Left forelimb (tissue), 1 donor: ENCODE measurements around the gene GREM1.

Experiments
- DNase-seq: peaks from one replicate; pipeline ENCODE4 v3.0.0-alpha.2; 2018; ENCODE audit warnings: low spot score

Gene GREM1

DNA sequence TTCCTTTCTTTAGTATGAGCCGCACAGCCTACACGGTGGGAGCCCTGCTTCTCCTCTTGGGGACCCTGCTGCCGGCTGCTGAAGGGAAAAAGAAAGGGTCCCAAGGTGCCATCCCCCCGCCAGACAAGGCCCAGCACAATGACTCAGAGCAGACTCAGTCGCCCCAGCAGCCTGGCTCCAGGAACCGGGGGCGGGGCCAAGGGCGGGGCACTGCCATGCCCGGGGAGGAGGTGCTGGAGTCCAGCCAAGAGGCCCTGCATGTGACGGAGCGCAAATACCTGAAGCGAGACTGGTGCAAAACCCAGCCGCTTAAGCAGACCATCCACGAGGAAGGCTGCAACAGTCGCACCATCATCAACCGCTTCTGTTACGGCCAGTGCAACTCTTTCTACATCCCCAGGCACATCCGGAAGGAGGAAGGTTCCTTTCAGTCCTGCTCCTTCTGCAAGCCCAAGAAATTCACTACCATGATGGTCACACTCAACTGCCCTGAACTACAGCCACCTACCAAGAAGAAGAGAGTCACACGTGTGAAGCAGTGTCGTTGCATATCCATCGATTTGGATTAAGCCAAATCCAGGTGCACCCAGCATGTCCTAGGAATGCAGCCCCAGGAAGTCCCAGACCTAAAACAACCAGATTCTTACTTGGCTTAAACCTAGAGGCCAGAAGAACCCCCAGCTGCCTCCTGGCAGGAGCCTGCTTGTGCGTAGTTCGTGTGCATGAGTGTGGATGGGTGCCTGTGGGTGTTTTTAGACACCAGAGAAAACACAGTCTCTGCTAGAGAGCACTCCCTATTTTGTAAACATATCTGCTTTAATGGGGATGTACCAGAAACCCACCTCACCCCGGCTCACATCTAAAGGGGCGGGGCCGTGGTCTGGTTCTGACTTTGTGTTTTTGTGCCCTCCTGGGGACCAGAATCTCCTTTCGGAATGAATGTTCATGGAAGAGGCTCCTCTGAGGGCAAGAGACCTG, 13.2 kb downstream of the GREM1 start:
- no peak for DNase-seq

- DNase-seq: no peak
These were observed 14.9 kb downstream of the GREM1 start for GRCh38 chr15:32732574-32733157.

GRCh38 chr15:32733281-32733680, 15.5 kb downstream of the GREM1 start:
- no peak for DNase-seq

DNA sequence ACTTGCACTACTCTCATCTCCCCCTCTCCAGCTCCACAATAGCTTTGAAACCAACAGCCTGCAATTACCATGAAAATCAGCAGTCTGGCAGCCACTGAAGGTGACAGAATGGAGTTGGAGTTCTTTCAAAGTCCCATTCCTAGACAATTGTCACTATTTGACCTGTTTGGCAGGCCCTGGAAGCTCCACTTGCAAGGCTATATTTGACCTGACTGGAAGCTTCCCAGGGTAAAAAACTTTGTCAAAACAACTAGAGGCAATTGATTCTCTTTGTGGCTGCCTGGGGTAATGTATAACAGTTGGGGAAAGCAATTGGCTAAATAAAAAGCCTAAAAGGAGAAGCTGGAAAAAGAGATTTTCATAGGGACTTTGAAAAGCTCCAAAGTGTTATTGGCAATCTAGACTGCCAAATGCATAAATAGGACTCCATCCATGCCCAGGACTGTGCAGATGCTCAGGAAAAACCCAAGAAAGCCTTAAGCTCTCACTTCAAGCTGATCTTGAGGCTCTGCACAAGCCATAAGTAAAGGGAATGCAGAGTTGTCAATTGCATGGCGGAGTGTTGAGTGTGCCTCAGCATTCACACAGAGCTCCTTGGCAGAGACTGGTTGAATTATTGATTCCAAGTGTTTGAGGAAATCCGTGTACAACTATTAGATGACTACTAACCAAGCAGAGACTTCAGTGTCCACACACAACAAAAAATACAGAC, 18.3 kb downstream of the GREM1 start:
- no peak for DNase-seq

- no peak for DNase-seq
These were observed 18.9 kb downstream of the GREM1 start for GRCh38 chr15:32736701-32737061.

DNA sequence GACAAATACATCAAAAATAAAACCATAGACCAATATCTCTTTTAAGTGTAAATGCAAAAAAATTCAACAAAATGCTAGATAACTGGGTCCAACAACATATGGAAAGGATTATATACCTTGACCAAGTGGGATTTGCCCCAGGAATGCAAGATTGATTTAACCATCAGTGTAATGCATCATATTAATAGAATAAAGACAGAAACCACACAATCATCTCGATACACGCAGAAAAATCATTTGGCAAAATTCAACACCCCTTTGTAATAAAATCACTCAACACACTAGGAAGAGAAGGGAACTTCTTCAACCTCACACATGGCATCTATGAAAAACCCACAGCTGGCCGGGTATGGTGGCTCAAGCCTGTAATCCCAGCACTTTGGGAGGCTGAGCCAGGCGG, 19.5 kb downstream of the GREM1 start:
- DNase-seq: no peak

- no peak for DNase-seq
These were observed 20.9 kb downstream of the GREM1 start for GRCh38 chr15:32738666-32739065.

DNA sequence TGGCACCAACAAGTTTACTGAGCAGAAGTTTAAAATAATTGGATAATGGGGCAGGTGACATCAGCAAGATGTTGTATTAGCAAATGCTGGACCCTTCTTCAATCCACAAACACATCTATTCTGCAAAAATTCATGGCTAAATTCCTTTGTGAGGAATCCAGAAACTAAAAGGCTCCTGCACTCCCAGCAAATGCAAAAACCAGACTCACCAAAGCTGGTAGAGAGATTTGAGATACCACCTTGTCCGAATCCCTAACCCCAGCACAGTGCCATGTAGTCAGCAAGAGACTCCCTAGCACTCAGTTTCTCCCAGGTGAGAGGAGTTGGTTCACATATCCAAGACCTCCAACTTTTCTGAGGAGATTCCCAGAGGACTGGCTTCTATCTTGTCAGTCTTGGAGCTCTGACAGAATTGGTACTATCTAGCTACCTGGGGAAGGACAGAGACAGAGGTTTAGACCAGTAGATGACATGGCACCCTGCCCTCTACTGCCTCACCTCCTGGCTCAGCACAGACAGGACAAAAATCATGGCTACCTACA, 21.8 kb downstream of the GREM1 start:
- DNase-seq: no peak

GRCh38 chr15:32743411-32744140, 25.8 kb downstream of the GREM1 start:
- no peak for DNase-seq

GRCh38 chr15:32746116-32746857, 28.5 kb downstream of the GREM1 start:
- no peak for DNase-seq

- DNase-seq: no peak
These were observed 30.1 kb downstream of the GREM1 start for GRCh38 chr15:32747921-32748342.

GRCh38 chr15:32750979-32751378, 33.2 kb downstream of the GREM1 start:
- no peak for DNase-seq

DNA sequence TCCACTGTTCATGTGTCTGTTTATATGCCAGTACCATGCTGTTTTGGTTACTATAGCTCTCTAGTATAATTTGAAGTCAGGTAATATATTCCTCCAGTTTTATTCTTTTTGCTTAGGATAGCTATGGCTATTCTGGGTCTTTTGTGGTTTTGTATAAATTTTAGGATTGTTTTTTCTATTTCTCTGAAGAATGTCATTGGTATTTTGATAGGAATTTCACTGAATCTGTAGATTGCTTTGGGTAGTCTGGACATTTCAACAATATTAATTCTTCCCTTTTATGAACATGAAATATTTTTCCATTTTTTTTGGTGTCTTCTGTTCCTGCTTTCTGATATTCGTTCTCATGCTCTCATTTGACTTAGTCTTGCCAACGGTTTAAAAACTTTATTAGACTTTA, 39.6 kb downstream of the GREM1 start:
- DNase-seq: no peak

DNA sequence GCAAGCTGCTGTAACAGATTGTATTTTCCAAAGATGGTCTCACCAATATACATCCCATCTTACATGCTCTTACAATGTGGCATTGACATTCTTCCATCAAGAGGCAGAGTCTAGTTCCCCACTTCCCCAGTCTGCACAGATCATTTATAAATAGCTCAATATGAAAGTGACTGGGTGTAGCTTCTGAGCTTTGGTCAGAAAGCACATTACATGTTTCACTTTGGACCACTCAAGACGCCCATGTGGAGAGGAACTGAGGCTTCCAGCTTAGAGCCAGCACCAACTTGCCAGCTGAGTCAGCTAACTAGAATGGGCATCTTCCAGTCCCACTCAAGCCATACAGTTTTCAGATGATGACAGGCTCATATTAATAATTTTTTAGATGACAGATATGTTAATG, 45.5 kb downstream of the GREM1 start:
- DNase-seq: no peak

DNA sequence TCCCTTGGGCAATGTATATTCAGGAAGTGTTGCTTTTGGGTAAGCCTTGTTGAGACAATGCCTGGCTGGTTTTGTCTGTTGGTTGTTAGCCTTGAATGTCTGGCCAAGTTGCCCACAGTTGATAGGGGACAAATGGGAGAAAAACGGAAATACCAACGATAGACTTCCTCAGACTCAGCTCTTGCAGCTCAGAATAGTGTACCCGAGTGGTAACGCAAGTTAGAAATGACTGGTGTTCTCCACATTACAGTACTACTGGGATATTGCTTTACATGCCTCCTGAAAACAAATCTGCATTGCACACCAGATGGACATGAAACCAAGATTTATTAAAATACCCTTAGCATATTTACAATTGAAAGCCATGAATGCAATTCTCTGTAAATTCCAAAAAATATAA, 47.4 kb downstream of the GREM1 start:
- DNase-seq: no peak

GRCh38 chr15:32766101-32766500, 48.3 kb downstream of the GREM1 start:
- no peak for DNase-seq

DNA sequence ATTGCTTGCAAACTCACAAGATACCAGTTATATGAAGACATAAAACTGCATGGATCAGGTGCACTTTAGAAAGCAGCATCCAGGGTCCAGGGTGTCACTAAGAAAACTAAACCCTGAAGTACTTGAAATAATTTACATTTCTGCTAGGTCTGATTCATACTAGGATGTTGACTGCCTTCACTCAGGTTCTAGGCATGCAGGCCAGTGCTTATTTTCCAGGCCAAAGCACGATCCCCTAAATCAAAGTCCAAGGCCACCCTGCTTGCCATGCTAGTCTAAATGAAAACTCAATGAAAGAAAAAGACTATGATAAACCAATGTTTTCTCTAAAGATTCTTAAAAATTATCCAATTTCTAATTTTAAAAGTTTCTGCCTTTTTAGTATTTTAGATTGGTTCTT, 49.4 kb downstream of the GREM1 start:
- no peak for DNase-seq

- DNase-seq: no peak
These were observed 56.2 kb downstream of the GREM1 start for GRCh38 chr15:32774022-32774421.

DNA sequence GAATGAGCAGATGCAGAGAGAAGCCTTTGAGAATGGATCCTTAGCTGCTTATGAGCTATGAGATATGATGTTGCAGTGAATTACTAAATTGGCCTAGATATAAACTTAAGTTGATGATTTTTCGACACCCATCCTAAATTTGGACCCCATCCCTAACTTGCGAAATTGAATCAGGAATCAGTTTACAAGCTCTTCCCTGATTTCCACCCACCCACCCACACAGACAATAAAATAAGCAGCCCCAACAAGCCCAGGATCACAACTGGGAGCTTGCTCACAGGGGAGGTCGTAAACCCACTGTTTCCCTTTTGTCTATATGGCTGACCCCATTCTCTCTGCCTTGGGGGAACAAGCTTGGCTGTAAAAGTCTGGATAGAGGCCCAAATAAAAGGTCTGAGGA, 57.3 kb downstream of the GREM1 start:
- DNase-seq: no peak

GRCh38 chr15:32778391-32779176, 60.8 kb downstream of the GREM1 start:
- no peak for DNase-seq
